HEK293 (cell line): ENCODE results near the gene ADAM19.

Source experiments
- CTCF ChIA-PET: fragments of 350-600 bp; formaldehyde crosslinking; extraction: SDS; loops from one replicate; lab custom pipeline; 2021; ENCODE audit warnings: antibody characterized with exemption; lab: Yijun Ruan, JAX
- POLR2A ChIA-PET: fragments of 300-600 bp; formaldehyde crosslinking; extraction: SDS; loops from one replicate; lab custom pipeline; 2020; ENCODE audit warnings: antibody characterized with exemption, inconsistent platforms; lab: Yijun Ruan, JAX
- H3K27ac ChIP-seq: fragments of 200-500 bp; sonication (Bioruptor generic); 2 replicates; pipeline ENCODE4 v1.5.1; 2014; ENCODE audit warnings: low read depth, low read length, control low read depth, inconsistent platforms; ENCODE audit errors: extremely low read depth
- H3K36me3 ChIP-seq, 2 experiments: fragments of 200-500 bp in 1 of 2; sonication (Bioruptor generic) in 1 of 2; 1 replicate in 1 of 2; 2 replicates in 1 of 2; pipeline ENCODE4 v1.5.1; 2014 to 2017; ENCODE audit warnings: inconsistent platforms in 2 of 2, low read length in 2 of 2; ENCODE audit not compliant: control insufficient read depth in 2 of 2, insufficient read depth in 1 of 2
- H3K4me1 ChIP-seq: fragments of 200-500 bp; sonication (Bioruptor generic); 2 replicates; pipeline ENCODE4 v1.5.1; 2014; ENCODE audit warnings: mild to moderate bottlenecking, low read length, inconsistent platforms; ENCODE audit not compliant: control insufficient read depth, insufficient read depth
- H3K4me3 ChIP-seq: 2 replicates; pipeline ENCODE4 v1.5.1; 2011; ENCODE audit warnings: low read depth, mild to moderate bottlenecking, control low read depth, low read length, moderate library complexity
- H3K9me3 ChIP-seq: fragments of 200-500 bp; sonication (Bioruptor generic); 2 replicates; pipeline ENCODE4 v1.5.1; 2014; ENCODE audit warnings: low read depth, low read length, inconsistent platforms; ENCODE audit not compliant: control insufficient read depth, insufficient read depth
- BCL6B ChIP-seq: fragments of 450-650 bp; formaldehyde crosslinking; IDR thresholded peaks from 2 replicates; pipeline ENCODE4 v1.5.1; 2017; ENCODE audit warnings: missing biosample characterization, missing genetic modification characterization
- GLI2 ChIP-seq: fragments of 450-650 bp; formaldehyde crosslinking; IDR thresholded peaks from 2 replicates; pipeline ENCODE4; 2017; ENCODE audit warnings: missing biosample characterization, missing genetic modification characterization, low read depth, borderline replicate concordance
- GLI4 ChIP-seq: fragments of 450-650 bp; formaldehyde crosslinking; IDR thresholded peaks from 2 replicates; pipeline ENCODE4 v1.5.1; 2016; ENCODE audit warnings: missing biosample characterization, missing genetic modification characterization
- HOXC10 ChIP-seq: sonication (generic); formaldehyde crosslinking; IDR thresholded peaks from 2 replicates; pipeline ENCODE4 v1.8.1; 2023; ENCODE audit warnings: mild to moderate bottlenecking, missing genetic modification reagents
- REST ChIP-seq: fragments of 450-650 bp; formaldehyde crosslinking; IDR thresholded peaks from 2 replicates; pipeline ENCODE4 v1.5.1; 2016; ENCODE audit warnings: missing biosample characterization, missing genetic modification characterization
- ZBTB11 ChIP-seq: fragments of 450-650 bp; formaldehyde crosslinking; conservative IDR thresholded peaks from 2 replicates; pipeline ENCODE4 v1.5.1; 2016; ENCODE audit warnings: low read depth, missing biosample characterization, missing genetic modification characterization
- ZBTB48 ChIP-seq: fragments of 450-650 bp; formaldehyde crosslinking; IDR thresholded peaks from 2 replicates; pipeline ENCODE4 v1.5.1; 2016; ENCODE audit warnings: missing biosample characterization, missing genetic modification characterization
- ZBTB6 ChIP-seq: fragments of 450-650 bp; formaldehyde crosslinking; IDR thresholded peaks from 2 replicates; pipeline ENCODE4 v1.5.1; 2017; ENCODE audit warnings: missing biosample characterization, missing genetic modification characterization
- ZNF138 ChIP-seq: fragments of 450-650 bp; formaldehyde crosslinking; IDR thresholded peaks from 2 replicates; pipeline ENCODE4 v1.5.1; 2016; ENCODE audit warnings: missing biosample characterization, missing genetic modification characterization, borderline replicate concordance
- ZNF175 ChIP-seq: fragments of 450-650 bp; formaldehyde crosslinking; IDR thresholded peaks from 2 replicates; pipeline ENCODE4 v1.5.1; 2016; ENCODE audit warnings: missing biosample characterization, missing genetic modification characterization
- ZNF280C ChIP-seq: fragments of 450-650 bp; formaldehyde crosslinking; IDR thresholded peaks from 2 replicates; pipeline ENCODE4 v1.5.1; 2016; ENCODE audit warnings: missing biosample characterization, missing genetic modification characterization
- ZNF366 ChIP-seq: fragments of 450-650 bp; formaldehyde crosslinking; conservative IDR thresholded peaks from 2 replicates; pipeline ENCODE4 v1.5.1; 2016; ENCODE audit warnings: missing biosample characterization, missing genetic modification characterization
- ZNF37A ChIP-seq: fragments of 450-650 bp; IDR thresholded peaks from 2 replicates; pipeline ENCODE4 v1.5.1; 2018; ENCODE audit warnings: missing biosample characterization, missing genetic modification characterization
- ZNF404 ChIP-seq: fragments of 450-650 bp; formaldehyde crosslinking; IDR thresholded peaks from 2 replicates; pipeline ENCODE4 v1.5.1; 2017; ENCODE audit warnings: missing biosample characterization, missing genetic modification characterization
- ZNF549 ChIP-seq: fragments of 450-650 bp; IDR thresholded peaks from 2 replicates; pipeline ENCODE4 v1.5.1; 2018; ENCODE audit warnings: missing biosample characterization, missing genetic modification characterization, mild to moderate bottlenecking, inconsistent platforms, moderate library complexity
- ZNF561 ChIP-seq: fragments of 450-650 bp; IDR thresholded peaks from 2 replicates; pipeline ENCODE4 v1.5.1; 2018; ENCODE audit warnings: missing biosample characterization, missing genetic modification characterization, borderline replicate concordance
- ZNF768 ChIP-seq: fragments of 450-650 bp; formaldehyde crosslinking; IDR thresholded peaks from 2 replicates; pipeline ENCODE4 v1.5.1; 2018; ENCODE audit warnings: missing biosample characterization, mild to moderate bottlenecking, missing genetic modification characterization
- TF ChIP-seq, protein P1 (sequence below): fragments of 450-650 bp; formaldehyde crosslinking; IDR thresholded peaks from 2 replicates; pipeline ENCODE4 v1.5.1; 2016; ENCODE audit warnings: missing biosample characterization, missing genetic modification characterization

Gene ADAM19

DNA sequence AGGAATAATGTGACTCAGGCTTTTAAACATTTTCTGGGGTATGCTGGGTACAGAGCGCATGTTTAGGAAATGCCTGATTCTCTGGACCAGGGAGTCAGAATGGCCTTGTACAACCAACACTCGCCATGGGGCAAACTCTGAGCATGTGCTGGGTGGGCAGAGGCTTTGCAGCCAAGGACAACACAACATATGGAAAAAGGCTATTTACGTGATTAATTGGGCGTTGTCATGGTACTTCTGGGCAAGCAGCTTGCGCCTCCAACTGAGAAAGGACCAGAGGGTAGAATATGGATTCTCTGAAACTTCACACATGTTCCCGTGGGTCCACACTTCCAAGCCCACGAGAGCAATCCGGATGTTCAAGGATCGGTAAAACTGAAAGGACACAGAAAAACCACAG lies 66.5 kb downstream of the ADAM19 start:
- peaks cover 5% of the 10 kb centered on the region; the same call in 1 of the 2 replicates for H3K4me1 ChIP-seq
- no peak overlapping the region for H3K27ac ChIP-seq
- H3K4me3 ChIP-seq, result no peak overlapping the region
- no peaks in the 10 kb centered on the region for H3K36me3 ChIP-seq
- no peaks in the 10 kb centered on the region for H3K9me3 ChIP-seq
- TF ChIP-seq BCL6B (tag by site-specific recombination) (no peak), ZNF366 (tag by site-specific recombination) (no peak), HOXC10 (CRISPR knock-in tag) (no peak), ZNF549 (no peak)
- CTCF ChIA-PET, result no interaction called here
- POLR2A ChIA-PET, result no interaction called here

- no peaks in the 10 kb centered on the region for H3K9me3 ChIP-seq
- no peaks in the 10 kb centered on the region for H3K36me3 ChIP-seq
- no peak overlapping the region for H3K27ac ChIP-seq
- TF ChIP-seq REST (tag by site-specific recombination), result no peak
- no peak for TF ChIP-seq ZNF175
- TF ChIP-seq ZBTB11 (tag by site-specific recombination), result no peak
- no peak for TF ChIP-seq ZNF138 (tag by site-specific recombination)
- TF ChIP-seq, all 188 proteins: peak for 0
- ChIA-PET CTCF (interaction anchor here (0.6 to 1.1 kb wide), 2 partner anchors 164 to 189 kb away, joined by 3 to 6 read pairs; no protein-coding TSS in a partner anchor), POLR2A (no interaction called here)
- Histone ChIP-seq H3K4me3 (no peak overlapping the region), H3K4me1 (peaks cover 5% of the 10 kb centered on the region; the same call in 1 of the 2 replicates)
These were observed 68.4 kb downstream of the ADAM19 start for GRCh38 chr5:157506981-157507780.

DNA sequence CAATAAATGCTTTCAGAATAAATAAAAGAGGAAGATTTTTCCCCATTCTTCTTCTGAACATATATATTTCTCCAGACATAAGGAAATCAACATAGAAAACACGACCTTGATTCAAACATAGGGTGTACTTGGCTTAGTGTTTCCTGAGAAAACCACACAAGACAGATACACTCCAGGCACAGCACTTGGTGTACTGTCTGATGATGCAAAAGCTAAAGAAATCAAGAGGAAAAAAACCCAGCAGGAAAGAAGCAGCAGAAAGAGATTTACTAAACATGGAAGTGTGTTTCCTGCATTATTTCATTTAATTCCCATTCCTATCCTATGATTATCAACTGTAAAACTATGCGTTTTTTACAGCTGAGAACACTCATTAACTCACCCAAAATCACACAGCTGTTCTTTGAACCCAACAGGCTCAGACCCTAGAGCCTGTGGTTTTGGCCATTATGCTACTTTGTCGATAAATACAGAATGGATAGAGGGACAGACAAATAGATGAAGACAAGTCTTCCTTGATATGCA lies 69.4 kb downstream of the ADAM19 start:
- no peaks in the 10 kb centered on the region for H3K9me3 ChIP-seq
- POLR2A ChIA-PET, result no interaction called here
- no peak overlapping the region for H3K4me3 ChIP-seq
- no peak overlapping the region for H3K27ac ChIP-seq
- TF ChIP-seq, protein P1, sequence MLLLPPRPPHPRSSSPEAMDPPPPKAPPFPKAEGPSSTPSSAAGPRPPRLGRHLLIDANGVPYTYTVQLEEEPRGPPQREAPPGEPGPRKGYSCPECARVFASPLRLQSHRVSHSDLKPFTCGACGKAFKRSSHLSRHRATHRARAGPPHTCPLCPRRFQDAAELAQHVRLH, result no peak
- TF ChIP-seq GLI4 (tag by site-specific recombination) (no peak), ZBTB6 (tag by site-specific recombination) (no peak), ZNF768 (tag by site-specific recombination) (no peak), ZNF280C (tag by site-specific recombination) (no peak), ZBTB48 (no peak), ZNF404 (tag by site-specific recombination) (no peak), ZNF37A (tag by site-specific recombination) (no peak), GLI2 (no peak), ZNF561 (tag by site-specific recombination) (no peak)
- TF ChIP-seq, all 188 proteins: peak for 0
- H3K4me1 ChIP-seq, result no peaks in the 10 kb centered on the region
- no peaks in the 10 kb centered on the region for H3K36me3 ChIP-seq
- CTCF ChIA-PET, result no interaction called here
